HG02678 (cell line): Measurements from ENCODE around the gene NDUFA9.

Experiments
- ATAC-seq: cut with Tn5 transposase; IDR thresholded peaks from one replicate; pipeline ENCODE4 v1.9.1; 2021; ENCODE audit warnings: mild to moderate bottlenecking, moderate library complexity; ENCODE audit not compliant: unreplicated experiment

The NDUFA9 gene

DNA sequence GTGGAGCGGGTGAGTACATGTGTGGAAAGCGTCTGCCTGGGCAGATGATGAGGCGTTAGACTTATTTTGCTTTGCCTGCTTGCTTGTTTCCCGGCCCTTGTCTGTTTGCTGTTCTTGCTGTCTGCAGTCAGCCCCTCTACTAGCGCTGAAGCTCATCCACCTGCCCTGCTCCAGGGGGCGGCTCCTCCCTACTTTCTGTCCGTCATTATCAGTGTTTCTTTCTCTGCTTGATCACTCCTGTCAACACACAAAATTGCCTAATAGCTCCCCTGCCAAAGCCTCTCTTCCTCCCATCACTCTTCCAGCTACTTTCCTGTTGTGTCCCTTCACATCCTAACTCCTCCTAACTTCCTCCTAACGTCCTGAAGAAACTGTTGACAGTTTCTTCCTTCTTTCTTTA lies 36.4 kb downstream of the NDUFA9 start:
- no peak for ATAC-seq

- no peak for ATAC-seq
These were observed 41.8 kb downstream of the NDUFA9 start for GRCh38 chr12:4690760-4691159.
